Renal cortex interstitium (tissue), 11 donors: ENCODE data around the gene KRTAP10-8. TPM values are rescaled to one million over a fixed set of nuclear protein-coding genes. Genes with fewer than 3 reads are reported as not detected.
"Not testable (repeated sequence)": the region's sequence is repeated elsewhere in the genome, so short reads cannot be mapped to it uniquely, and the experiment has no call there.

ENCODE experiments used
- DNase-seq, 11 donors: peaks; one replicate each; pipeline ENCODE4 v3.0.0-alpha.2; 2013; ENCODE audit warnings: low read depth in 9 of 11, low spot score in 4 of 11; ENCODE audit errors: extremely low read depth in 1 of 11
- polyA plus RNA-seq, 3 donors: library from polyadenylated mRNA; unstranded; fragments of 120-200 nt; gene quantifications; one replicate each; pipeline ENCODE4 v1.2.1, GENCODE V29; 2013; ENCODE audit not compliant: insufficient read length in 3 of 3

The KRTAP10-8 gene
- polyA plus RNA-seq, 3 donors, result not detected

- DNase-seq, result no peak
Measured at GRCh38 chr21:44576025-44576420, 35.9 kb upstream of the KRTAP10-8 start.

- no peak for DNase-seq
Measured at GRCh38 chr21:44578371-44579055, 33.4 kb upstream of the KRTAP10-8 start.

- DNase-seq, result no peak
Measured at GRCh38 chr21:44579056-44579832, 32.6 kb upstream of the KRTAP10-8 start.

GRCh38 chr21:44579833-44580144 lies 32.1 kb upstream of the KRTAP10-8 start:
- DNase-seq, result no peak

- not testable (repeated sequence) for DNase-seq
Measured at GRCh38 chr21:44580231-44580821, 31.6 kb upstream of the KRTAP10-8 start, which contains the start of gene KRTAP10-5. KRTAP10-5 (minus strand) TSS chr21:44580604; CDS start chr21:44580578, 26 bp downstream.

GRCh38 chr21:44581158-44581557 lies 30.7 kb upstream of the KRTAP10-8 start:
- no peak for DNase-seq

- DNase-seq, result no peak
Measured at GRCh38 chr21:44582055-44582454, 29.8 kb upstream of the KRTAP10-8 start.

GRCh38 chr21:44583089-44583799 lies 28.6 kb upstream of the KRTAP10-8 start:
- DNase-seq, result peak in 7 of 11 donors; percentile 12 to 34 (median 24)

GRCh38 chr21:44583800-44584147 lies 28.1 kb upstream of the KRTAP10-8 start:
- no peak for DNase-seq

- DNase-seq, result no peak
Measured at GRCh38 chr21:44585892-44586291, 26.0 kb upstream of the KRTAP10-8 start.

GRCh38 chr21:44589094-44589493 lies 22.8 kb upstream of the KRTAP10-8 start:
- no peak for DNase-seq

GRCh38 chr21:44589586-44590305 lies 22.1 kb upstream of the KRTAP10-8 start:
- no peak for DNase-seq

GRCh38 chr21:44590311-44590721 lies 21.6 kb upstream of the KRTAP10-8 start:
- no peak for DNase-seq

- DNase-seq, result not testable (repeated sequence)
Measured at GRCh38 chr21:44590897-44591800, 20.7 kb upstream of the KRTAP10-8 start.

GRCh38 chr21:44591801-44592130 lies 20.1 kb upstream of the KRTAP10-8 start:
- not testable (repeated sequence) for DNase-seq

- DNase-seq, result no peak
Measured at GRCh38 chr21:44592446-44593311, 19.2 kb upstream of the KRTAP10-8 start, which contains the start of gene KRTAP10-6. KRTAP10-6 (minus strand) TSS chr21:44592505; CDS start chr21:44592484, 21 bp downstream.
